IMR-90 (cell line): ENCODE data around the gene PRPH2. TPM values are rescaled to one million over a fixed set of nuclear protein-coding genes. Genes with fewer than 3 reads are reported as not detected.
A peak's percentile ranks its signal among the peaks of the same experiment; 100 is the strongest.

Experiments
- ATAC-seq: fragments of 200-7000 bp; cut with Tn5 transposase; 2 replicates; pipeline ENCODE4 v1.9.1; 2020; ENCODE audit warnings: low read depth, mild to moderate bottlenecking, moderate library complexity
- BruUV-seq: library from RNA; stranded (reverse); fragments of 400-500 nt; replicated peaks from 2 replicates; lab custom pipeline; 2021; lab: Mats Ljungman, UMichigan
- CTCF ChIA-PET: fragments of 300-600 bp; formaldehyde crosslinking; extraction: SDS; loops from one replicate; lab custom pipeline; 2021; ENCODE audit warnings: antibody characterized with exemption; lab: Yijun Ruan, JAX
- POLR2A ChIA-PET: fragments of 300-600 bp; sonication (Branson Sonifier 250); formaldehyde crosslinking; loops from one replicate; lab custom pipeline; 2022; ENCODE audit warnings: antibody characterized with exemption; ENCODE audit not compliant: unreplicated experiment; lab: Charles Lee
- DNase-seq: peaks from one replicate; pipeline ENCODE4 v3.0.0; 2013
- H2AFZ ChIP-seq: replicated peaks from 2 replicates; pipeline ENCODE3; 2013; ENCODE audit warnings: low read length, mild to moderate bottlenecking; ENCODE audit not compliant: poor library complexity
- H2AK5ac ChIP-seq: 2 replicates; pipeline ENCODE4 v1.6.1; 2013; ENCODE audit warnings: low read depth, low read length, inconsistent platforms
- H2AK9ac ChIP-seq: replicated peaks from 2 replicates; pipeline ENCODE3; 2013; ENCODE audit warnings: mild to moderate bottlenecking, low read depth, low read length, moderate library complexity; ENCODE audit not compliant: poor library complexity
- H2BK120ac ChIP-seq: 2 replicates; pipeline ENCODE4 v1.6.1; 2013; ENCODE audit warnings: low read depth, low read length, inconsistent platforms
- H2BK15ac ChIP-seq: 3 replicates; pipeline ENCODE4 v1.6.1; 2013; ENCODE audit warnings: low read depth, low read length, inconsistent platforms
- H2BK20ac ChIP-seq: 2 replicates; pipeline ENCODE4 v1.6.1; 2013; ENCODE audit warnings: low read depth, mild to moderate bottlenecking, inconsistent platforms, low read length, moderate library complexity
- H2BK5ac ChIP-seq: 2 replicates; pipeline ENCODE4 v1.6.1; 2013; ENCODE audit warnings: mild to moderate bottlenecking, low read depth, low read length, inconsistent platforms; ENCODE audit not compliant: poor library complexity, severe bottlenecking
- H3K14ac ChIP-seq: replicated peaks from 2 replicates; pipeline ENCODE4 v1.6.1; 2013; ENCODE audit warnings: low read depth, low read length, inconsistent platforms
- H3K18ac ChIP-seq: 2 replicates; pipeline ENCODE4 v1.6.1; 2013; ENCODE audit warnings: low read depth, low read length, control low read depth
- H3K23ac ChIP-seq: 2 replicates; pipeline ENCODE4 v1.6.1; 2013; ENCODE audit warnings: low read depth, low read length, inconsistent platforms
- H3K27ac ChIP-seq: 2 replicates; pipeline ENCODE4 v1.5.1; 2013; ENCODE audit warnings: mild to moderate bottlenecking, control low read depth, low read length; ENCODE audit not compliant: insufficient read depth
- H3K27me3 ChIP-seq: 2 replicates; pipeline ENCODE4 v1.6.1; 2013; ENCODE audit warnings: low read length; ENCODE audit not compliant: control insufficient read depth, insufficient read depth
- H3K36me3 ChIP-seq: 2 replicates; pipeline ENCODE4 v1.6.1; 2013; ENCODE audit warnings: low read length, mixed read lengths; ENCODE audit not compliant: control insufficient read depth, insufficient read depth
- H3K4ac ChIP-seq: 2 replicates; pipeline ENCODE4 v1.6.1; 2013; ENCODE audit warnings: low read depth, low read length, inconsistent platforms
- H3K4me1 ChIP-seq: 2 replicates; pipeline ENCODE4 v1.6.1; 2013; ENCODE audit warnings: low read length, mixed read lengths; ENCODE audit not compliant: control insufficient read depth, insufficient read depth
- H3K4me2 ChIP-seq: 2 replicates; pipeline ENCODE4 v1.6.1; 2013; ENCODE audit warnings: low read depth, mild to moderate bottlenecking, control low read depth, low read length, moderate library complexity
- H3K4me3 ChIP-seq: 2 replicates; pipeline ENCODE4 v1.5.1; 2013; ENCODE audit warnings: low read depth, mild to moderate bottlenecking, control low read depth, low read length, moderate library complexity; ENCODE audit not compliant: insufficient read depth
- H3K56ac ChIP-seq: 2 replicates; pipeline ENCODE4 v1.6.1; 2013; ENCODE audit warnings: low read length, inconsistent platforms; ENCODE audit not compliant: insufficient read depth; ENCODE audit errors: extremely low read depth
- H3K79me1 ChIP-seq, 2 experiments: 2 replicates each; pipeline ENCODE4 v1.6.1; 2013; ENCODE audit warnings: low read length in 2 of 2, inconsistent platforms in 1 of 2, low read depth in 1 of 2
- H3K9ac ChIP-seq: 2 replicates; pipeline ENCODE4 v1.6.1; 2013; ENCODE audit warnings: low read depth, low read length, control low read depth
- H3K9me1 ChIP-seq: 2 replicates; pipeline ENCODE4 v1.6.1; 2013; ENCODE audit warnings: low read length, inconsistent platforms; ENCODE audit not compliant: insufficient read depth
- H3K9me3 ChIP-seq: 2 replicates; pipeline ENCODE4 v1.6.1; 2013; ENCODE audit warnings: low read length; ENCODE audit not compliant: control insufficient read depth, insufficient read depth
- H4K20me1 ChIP-seq: 2 replicates; pipeline ENCODE4 v1.6.1; 2013; ENCODE audit warnings: low read length, inconsistent platforms; ENCODE audit not compliant: insufficient read depth
- H4K5ac ChIP-seq: 2 replicates; pipeline ENCODE4 v1.6.1; 2013; ENCODE audit warnings: mild to moderate bottlenecking, low read depth, low read length, control low read depth
- H4K8ac ChIP-seq, 2 experiments: 2 replicates each; pipeline ENCODE4 v1.6.1; 2013; ENCODE audit warnings: low read depth in 2 of 2, low read length in 2 of 2, control low read depth in 1 of 2, inconsistent platforms in 1 of 2
- H4K91ac ChIP-seq: 2 replicates; pipeline ENCODE4 v1.6.1; 2013; ENCODE audit warnings: low read depth, low read length, inconsistent platforms; ENCODE audit not compliant: insufficient read depth
- CTCF ChIP-seq: conservative IDR thresholded peaks from 2 replicates; pipeline ENCODE4 v1.5.1; 2012; ENCODE audit warnings: mild to moderate bottlenecking, low read depth, low read length, improper control_type of control experiment
- WGBS, 2 experiments: methylation state at CpG; one replicate each; pipeline versions ENCODE4 v1.1.5 to v1.1.7; 2013; ENCODE audit warnings: missing lambda C conversion rate in 2 of 2; ENCODE audit not compliant: insufficient read length in 1 of 2; ENCODE audit errors: extremely low coverage in 2 of 2; 5-methylcytosine and 5-hydroxymethylcytosine counted together
- dilution Hi-C: fragments of 300-500 bp; cut with HindIII; formaldehyde crosslinking; loops from one replicate; pipeline ENCODE4 v1.14.3; 2018; ENCODE audit warnings: low sequenced_read_pairs; ENCODE audit not compliant: unreplicated experiment
- in situ Hi-C: fragments of 300-500 bp; cut with MboI; formaldehyde crosslinking; loops from 3 replicates; pipeline ENCODE4 v1.14.3; 2019; ENCODE audit warnings: low sequenced_read_pairs, inconsistent platforms, mixed read lengths
- intact Hi-C: fragments of 100-400 bp; cut with micrococcal nuclease; formaldehyde crosslinking; loops from 2 replicates; pipeline ENCODE4 v1.10.0; 2022
- polyA plus RNA-seq, 3 experiments: library from polyadenylated mRNA; depleted of rRNA; stranded (reverse); fragments of >200 nt; gene quantifications; 2 replicates each; pipeline ENCODE4 v1.2.3, GENCODE V29; 2012; ENCODE audit warnings: low replicate concordance in 1 of 3
- total RNA-seq: library from RNA; depleted of rRNA; stranded (reverse); fragments of >200 nt; gene quantifications from 2 replicates; pipeline ENCODE4 v1.2.3, GENCODE V29; 2012

The PRPH2 gene
- total and polyA plus RNA-seq, 2 of the 4 experiments (the other 2 are of a cell fraction) = 1.0 to 1.1 TPM

DNA sequence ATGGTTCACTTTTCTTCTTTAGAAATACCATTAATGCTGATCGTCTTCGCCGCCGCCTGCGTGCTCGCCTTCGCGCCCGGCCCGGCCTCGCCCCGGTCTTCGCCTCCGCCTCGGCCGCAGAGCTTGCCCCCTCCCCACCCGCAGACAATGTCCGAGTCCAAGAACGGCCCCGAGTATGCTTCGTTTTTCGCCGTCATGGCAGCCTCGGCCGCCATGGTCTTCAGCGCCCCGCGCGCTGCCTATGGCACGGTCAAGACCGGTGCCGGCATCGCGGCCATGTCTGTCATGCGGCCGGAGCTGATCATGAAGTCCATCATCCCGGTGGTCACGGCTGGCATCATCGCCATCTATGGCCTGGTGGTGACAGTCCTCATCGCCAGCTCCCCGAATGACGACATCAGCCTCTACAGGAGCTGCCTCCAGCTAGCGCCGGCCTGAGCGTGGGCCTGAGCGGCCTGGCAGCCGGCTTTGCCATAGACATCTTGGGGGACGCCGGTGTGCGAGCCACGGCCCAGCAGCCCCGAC is 4.8 kb upstream of the PRPH2 start:
- Histone ChIP-seq H3K9me1 (peaks cover 6% of the 10 kb centered on the region; the same call in 1 of the 2 replicates), H2BK120ac (peak overlapping the region; percentile 94), H3K4ac (peak overlapping the region; percentile 86), H4K20me1 (no peaks in the 10 kb centered on the region), H3K4me3 (peak overlapping the region; percentile 43), H3K27me3 (no peaks in the 10 kb centered on the region), H2AK9ac (peak overlapping the region; percentile 86), H3K56ac (peak overlapping the region; percentile 95), H3K18ac (peak overlapping the region; percentile 97), H3K23ac (peak overlapping the region; percentile 98), H3K4me2 (peak overlapping the region; percentile 90), H2BK5ac (peak overlapping the region; percentile 87), H2AK5ac (peak overlapping the region; percentile 71; the same call in 1 of the 2 replicates), H4K91ac (peak overlapping the region; percentile 83), H2BK20ac (peak overlapping the region; percentile 93), H3K14ac (peak overlapping the region; percentile 97), H4K5ac (peak overlapping the region; percentile 99), H2AFZ (peak overlapping the region; percentile 93), H2BK15ac (peak overlapping the region; percentile 93; the same call in 2 of the 3 replicates), H3K4me1 (peaks cover 9% of the 10 kb centered on the region), H3K9me3 (no peaks in the 10 kb centered on the region), H3K79me1 (peaks cover 0 to 9% of the 10 kb centered on the region in 2 experiments; a peak in 2 of 4 replicates), H3K9ac (peak overlapping the region; percentile 82), H3K36me3 (peaks cover under 1% of the 10 kb centered on the region), H3K27ac (peak overlapping the region; percentile 92), H4K8ac (peak overlapping the region; percentile 68 to 99)
- 17% methylated on average over 52 of the region's 52 CpGs; no CpG with 5 or more reads in 1 of the 2 experiments for WGBS, 2 experiments
- ChIA-PET CTCF (interaction anchor here (0.6 to 2.3 kb wide), 4 partner anchors 11 to 146 kb away, joined by 3 to 9 read pairs (median 6); no protein-coding TSS in a partner anchor), POLR2A (interaction anchor here (0.6 kb wide), 1 partner anchor 56 kb away, joined by 3 read pairs; no protein-coding TSS in a partner anchor)
- peak; percentile 41 for ATAC-seq
- no TSS peak for BruUV-seq
- TF ChIP-seq CTCF = no peak
- dilution Hi-C loops (no loop called here), intact Hi-C loops (loop anchor here (2.0 kb wide), 1 partner anchor 56 kb away; the partner anchor contains the start of gene BICRAL), in situ Hi-C loops (no loop called here)
- peak; percentile 21 for DNase-seq
